ENCODE results near the gene PALLD. TPM values are rescaled to one million over a fixed set of nuclear protein-coding genes. Genes with fewer than 3 reads are reported as not detected.

Gene PALLD
- total RNA-seq, 2 donors from 2014 or later: 72.1 to 195 TPM

GRCh38 chr4:168857546-168858314, 360.9 kb downstream of the PALLD start:
- DNase-seq: no peak
- Histone ChIP-seq H3K4me3 (no peak overlapping the region), H3K27ac (no peak overlapping the region), H3K9ac (ENCODE audit: low read depth in 2 of 2, low read length in 2 of 2) (no peak overlapping the region), H3K27me3 (no peaks in the 10 kb centered on the region), H3K36me3 (no peaks in the 10 kb centered on the region), H3K9me3 (no peaks in the 10 kb centered on the region), H3K4me1 (no peaks in the 10 kb centered on the region)
- no peak for TF ChIP-seq CTCF (IDR thresholded peaks at IDR 0.05)
- intact Hi-C loops (cut with DNase I): no loop called here

GRCh38 chr4:168859100-168859499, 362.2 kb downstream of the PALLD start:
- intact Hi-C loops (cut with DNase I): no loop called here
- Histone ChIP-seq H3K27ac (no peak overlapping the region), H3K4me1 (no peaks in the 10 kb centered on the region)

GRCh38 chr4:168859888-168860694, 363.2 kb downstream of the PALLD start:
- DNase-seq: no peak

More at GRCh38 chr4:168859100-168859499, 362.2 kb downstream of the PALLD start:
- Histone ChIP-seq H3K27me3 (no peaks in the 10 kb centered on the region), H3K4me3 (no peak overlapping the region), H3K9me3 (no peaks in the 10 kb centered on the region), H3K36me3 (no peaks in the 10 kb centered on the region), H3K9ac (ENCODE audit: low read depth in 2 of 2, low read length in 2 of 2) (no peak overlapping the region)
- no peak for TF ChIP-seq CTCF (IDR thresholded peaks at IDR 0.05)
- DNase-seq: no peak

GRCh38 chr4:168860827-168861226, 364.0 kb downstream of the PALLD start:
- no peak for DNase-seq
- intact Hi-C loops (cut with DNase I): no loop called here
- Histone ChIP-seq H3K36me3 (no peaks in the 10 kb centered on the region), H3K27me3 (no peaks in the 10 kb centered on the region), H3K4me1 (no peaks in the 10 kb centered on the region), H3K4me3 (no peak overlapping the region), H3K9ac (ENCODE audit: low read depth in 2 of 2, low read length in 2 of 2) (no peak overlapping the region), H3K27ac (no peak overlapping the region), H3K9me3 (no peaks in the 10 kb centered on the region)
- TF ChIP-seq CTCF (IDR thresholded peaks at IDR 0.05): no peak

More at GRCh38 chr4:168859888-168860694, 363.2 kb downstream of the PALLD start:
- intact Hi-C loops (cut with DNase I): no loop called here
- Histone ChIP-seq H3K27ac (no peak overlapping the region), H3K4me3 (no peak overlapping the region), H3K27me3 (no peaks in the 10 kb centered on the region), H3K9me3 (no peaks in the 10 kb centered on the region), H3K9ac (ENCODE audit: low read depth in 2 of 2, low read length in 2 of 2) (no peak overlapping the region), H3K4me1 (no peaks in the 10 kb centered on the region), H3K36me3 (no peaks in the 10 kb centered on the region)
- no peak for TF ChIP-seq CTCF (IDR thresholded peaks at IDR 0.05)

GRCh38 chr4:168863719-168864647, 367.1 kb downstream of the PALLD start:
- no peaks in the 10 kb centered on the region for H3K27me3 ChIP-seq
- TF ChIP-seq CTCF (IDR thresholded peaks at IDR 0.05): no peak
- DNase-seq: no peak
- H3K4me1 ChIP-seq: no peaks in the 10 kb centered on the region
- no peak overlapping the region for H3K27ac ChIP-seq
- no peaks in the 10 kb centered on the region for H3K9me3 ChIP-seq
- intact Hi-C loops (cut with DNase I): no loop called here
- no peaks in the 10 kb centered on the region for H3K36me3 ChIP-seq
- no peak overlapping the region for H3K9ac ChIP-seq (ENCODE audit: low read depth in 2 of 2, low read length in 2 of 2)
- H3K4me3 ChIP-seq: no peak overlapping the region

Measured in colonic mucosa (tissue), 4 donors.